ENCODE measurements around the gene SPATS2. TPM values are rescaled to one million over a fixed set of nuclear protein-coding genes. Genes with fewer than 3 reads are reported as not detected.

SPATS2 gene
- total RNA-seq, 2 experiments from 2014 or later = 10.6 to 18.8 TPM

- H3K27ac Mint-ChIP-seq = no peak within 1 kb of the TSS
- peaks cover 2% of the 10 kb centered on the region for H3K36me3 Mint-ChIP-seq (ENCODE audit: low read depth)
- peaks cover 75% of the 10 kb centered on the region for H3K27me3 Mint-ChIP-seq
- intact Hi-C loops (cut with DNase I, micrococcal nuclease) = loop anchor here in 1 of 2 experiments (1.0 kb wide), 2 partner anchors 40 to 49 kb away; no protein-coding TSS in a partner anchor
- ChIA-PET POLR2A (no interaction called here), CTCF (interaction anchor here (0.6 to 1.9 kb wide), 11 partner anchors 10 to 1326 kb away, joined by 3 to 13 read pairs (median 3); partner anchors contain the start of genes PRPH and TROAP)
- H3K4me1 Mint-ChIP-seq = peaks cover 25% of the 10 kb centered on the region
- no peaks in the 10 kb centered on the region for H3K9me3 Mint-ChIP-seq (ENCODE audit: low read depth)
- DNase-seq (peak; percentile 92), ATAC-seq (peak; percentile 82)
- H3K4me3 Mint-ChIP-seq = peak within 1 kb of the TSS; percentile 34
Measured at GRCh38 chr12:49336645-49337584, 30.3 kb upstream of the SPATS2 start, which contains the start of gene C1QL4. Gene C1QL4, minus strand, starts transcription at chr12:49337188. Its CDS starts 711 bp downstream, at chr12:49336477.

GRCh38 chr12:49338830-49339463 lies 28.3 kb upstream of the SPATS2 start:
- DNase-seq (no peak), ATAC-seq (no peak)
- CTCF ChIA-PET = interaction anchor here (0.7 to 1.5 kb wide), 9 partner anchors 9 to 65 kb away, joined by 3 to 7 read pairs (median 3); partner anchors contain the start of genes PRPH and TROAP
- H3K9me3 Mint-ChIP-seq (ENCODE audit: low read depth) = no peaks in the 10 kb centered on the region
- POLR2A ChIA-PET = no interaction called here
- H3K4me3 Mint-ChIP-seq = no peak overlapping the region
- no peaks in the 10 kb centered on the region for H3K36me3 Mint-ChIP-seq (ENCODE audit: low read depth)
- peaks cover 35% of the 10 kb centered on the region for H3K4me1 Mint-ChIP-seq
- intact Hi-C loops (cut with DNase I, micrococcal nuclease) = no loop called here
- H3K27ac Mint-ChIP-seq = no peak overlapping the region
- peaks cover 68% of the 10 kb centered on the region for H3K27me3 Mint-ChIP-seq

- Mint-ChIP-seq H3K27me3 (peaks cover 70% of the 10 kb centered on the region), H3K4me1 (peaks cover 37% of the 10 kb centered on the region), H3K36me3 (ENCODE audit: low read depth) (no peaks in the 10 kb centered on the region), H3K9me3 (ENCODE audit: low read depth) (no peaks in the 10 kb centered on the region), H3K4me3 (no peak overlapping the region), H3K27ac (no peak overlapping the region)
- DNase-seq = no peak
- CTCF ChIA-PET = interaction anchor here (0.7 to 1.5 kb wide), 7 partner anchors 17 to 65 kb away, joined by 3 to 6 read pairs (median 3); partner anchors contain the start of genes PRPH and TROAP
- intact Hi-C loops (cut with DNase I, micrococcal nuclease) = no loop called here
- POLR2A ChIA-PET = no interaction called here
- no peak for ATAC-seq
Measured at GRCh38 chr12:49339464-49339861, 27.8 kb upstream of the SPATS2 start.

- Mint-ChIP-seq H3K4me1 (peaks cover 38% of the 10 kb centered on the region), H3K36me3 (ENCODE audit: low read depth) (no peaks in the 10 kb centered on the region), H3K27ac (no peak overlapping the region), H3K4me3 (no peak overlapping the region), H3K27me3 (peaks cover 65% of the 10 kb centered on the region), H3K9me3 (ENCODE audit: low read depth) (no peaks in the 10 kb centered on the region)
- no peak for ATAC-seq
- POLR2A ChIA-PET = no interaction called here
- intact Hi-C loops (cut with DNase I, micrococcal nuclease) = no loop called here
- DNase-seq = no peak
- CTCF ChIA-PET = interaction anchor here (1.1 to 3.8 kb wide), 7 partner anchors 17 to 72 kb away, joined by 3 to 74 read pairs (median 9); partner anchors contain the start of genes PRPH and TROAP
Measured at GRCh38 chr12:49340095-49340870, 27.0 kb upstream of the SPATS2 start.

- H3K27me3 Mint-ChIP-seq = peaks cover 67% of the 10 kb centered on the region
- H3K4me1 Mint-ChIP-seq = peaks cover 44% of the 10 kb centered on the region
- no peaks in the 10 kb centered on the region for H3K36me3 Mint-ChIP-seq (ENCODE audit: low read depth)
- ChIA-PET CTCF (interaction anchor here (0.6 to 3.8 kb wide), 18 partner anchors 8 to 365 kb away, joined by 3 to 74 read pairs (median 9); partner anchors contain the start of genes PRPH, SPATS2 and TROAP), POLR2A (no interaction called here)
- H3K4me3 Mint-ChIP-seq = no peak overlapping the region
- H3K9me3 Mint-ChIP-seq (ENCODE audit: low read depth) = no peaks in the 10 kb centered on the region
- ATAC-seq = no peak
- intact Hi-C loops (cut with DNase I, micrococcal nuclease) = no loop called here
- H3K27ac Mint-ChIP-seq = no peak overlapping the region
- DNase-seq = no peak
Measured at GRCh38 chr12:49340971-49341776, 26.1 kb upstream of the SPATS2 start.

- no peaks in the 10 kb centered on the region for H3K9me3 Mint-ChIP-seq (ENCODE audit: low read depth)
- H3K36me3 Mint-ChIP-seq (ENCODE audit: low read depth) = no peaks in the 10 kb centered on the region
- intact Hi-C loops (cut with DNase I, micrococcal nuclease) = loop anchor here (1.0 to 2.0 kb wide), 6 partner anchors 18 to 76 kb away; partner anchors contain the start of genes TROAP (in 1 of the 2) and TUBA1C (in 1 of the 2)
- CTCF ChIA-PET = interaction anchor here (0.6 to 3.8 kb wide), 21 partner anchors 8 to 364 kb away, joined by 3 to 74 read pairs (median 9); partner anchors contain the start of genes PRPH, SPATS2 and TROAP
- H3K4me1 Mint-ChIP-seq = peaks cover 47% of the 10 kb centered on the region
- peaks cover 70% of the 10 kb centered on the region for H3K27me3 Mint-ChIP-seq
- H3K4me3 Mint-ChIP-seq = no peak overlapping the region
- DNase-seq (no peak), ATAC-seq (no peak)
- POLR2A ChIA-PET = interaction anchor here (2.2 kb wide), 1 partner anchor 19 kb away, joined by 11 read pairs; the partner anchor contains the start of gene TROAP
- no peak overlapping the region for H3K27ac Mint-ChIP-seq
Measured at GRCh38 chr12:49341777-49342065, 25.5 kb upstream of the SPATS2 start.

- Mint-ChIP-seq H3K9me3 (ENCODE audit: low read depth) (no peaks in the 10 kb centered on the region), H3K27me3 (peaks cover 71% of the 10 kb centered on the region), H3K4me1 (peaks cover 47% of the 10 kb centered on the region), H3K36me3 (ENCODE audit: low read depth) (no peaks in the 10 kb centered on the region), H3K27ac (no peak overlapping the region), H3K4me3 (peak overlapping the region; percentile 47)
- DNase-seq (peak; percentile 92), ATAC-seq (peak; percentile 81)
- intact Hi-C loops (cut with DNase I, micrococcal nuclease) = loop anchor here (1.0 to 2.0 kb wide), 6 partner anchors 19 to 77 kb away; partner anchors contain the start of genes TROAP (in 1 of the 2) and TUBA1C (in 1 of the 2)
- ChIA-PET CTCF (interaction anchor here (0.6 to 3.8 kb wide), 30 partner anchors 9 to 424 kb away, joined by 3 to 74 read pairs (median 6); partner anchors contain the start of genes PRPH, SPATS2 and TROAP), POLR2A (interaction anchor here (2.2 kb wide), 1 partner anchor 20 kb away, joined by 11 read pairs; the partner anchor contains the start of gene TROAP)
Measured at GRCh38 chr12:49342066-49342913, 25.0 kb upstream of the SPATS2 start.

- H3K4me1 Mint-ChIP-seq = peaks cover 41% of the 10 kb centered on the region
- ATAC-seq (peak; percentile 65), DNase-seq (peak; percentile 75)
- H3K36me3 Mint-ChIP-seq (ENCODE audit: low read depth) = no peaks in the 10 kb centered on the region
- intact Hi-C loops (cut with DNase I, micrococcal nuclease) = loop anchor here (1.0 to 2.0 kb wide), 6 partner anchors 20 to 78 kb away; partner anchors contain the start of genes TROAP (in 1 of the 2) and TUBA1C (in 1 of the 2)
- H3K27me3 Mint-ChIP-seq = peaks cover 66% of the 10 kb centered on the region
- H3K9me3 Mint-ChIP-seq (ENCODE audit: low read depth) = no peaks in the 10 kb centered on the region
- ChIA-PET CTCF (interaction anchor here (0.6 to 3.8 kb wide), 28 partner anchors 9 to 563 kb away, joined by 3 to 74 read pairs (median 6); partner anchors contain the start of genes PRPH, SPATS2 and TROAP), POLR2A (interaction anchor here (0.6 to 2.2 kb wide), 3 partner anchors 11 to 211 kb away, joined by 3 to 11 read pairs (median 4); partner anchors contain the start of gene TROAP)
- H3K4me3 Mint-ChIP-seq = peak overlapping the region; percentile 47
- no peak overlapping the region for H3K27ac Mint-ChIP-seq
Measured at GRCh38 chr12:49342914-49343731, 24.1 kb upstream of the SPATS2 start.
